Gastrocnemius medialis (tissue), 4 donors: ENCODE data around the gene APOL3.

Experiments used
- POLR2A ChIP-seq, 2 donors: fragments of 450-650 bp; IDR thresholded peaks; one replicate each; pipeline ENCODE4 v1.6.1; 2017; ENCODE audit warnings: antibody characterized with exemption in 2 of 2, mild to moderate bottlenecking in 2 of 2, moderate library complexity in 2 of 2
- TF ChIP-seq, protein P1 (sequence below), 5 experiments: fragments of 450-650 bp in 3 of 5; fragments of 200-600 bp in 2 of 5; sonication (generic) in 2 of 5; IDR thresholded peaks in 4 of 5; conservative IDR thresholded peaks in 1 of 5; 1 replicate in 4 of 5; 2 replicates in 1 of 5; pipeline ENCODE4 v1.5.1; 2016 to 2019; ENCODE audit warnings: antibody characterized with exemption in 5 of 5, mild to moderate bottlenecking in 3 of 5, moderate library complexity in 3 of 5

DNA sequence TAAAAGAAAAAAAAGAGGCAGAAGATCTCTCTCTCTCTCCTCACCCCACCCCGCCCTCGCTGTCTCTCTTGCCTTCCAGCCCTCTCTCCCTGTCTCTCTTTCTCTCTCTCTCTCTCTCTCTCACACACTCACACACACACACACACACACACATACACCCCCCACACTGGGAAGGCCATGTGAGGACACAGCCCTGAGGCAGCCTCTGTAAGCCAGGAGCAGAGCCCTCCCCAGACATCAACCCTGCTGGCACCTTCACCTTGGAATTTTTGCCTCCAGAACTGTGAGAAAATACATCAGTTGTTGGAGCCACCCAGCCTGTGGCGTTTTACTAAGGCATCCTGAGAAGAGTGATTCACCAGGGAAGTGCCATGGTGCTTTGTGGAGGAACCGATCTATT lies 14.7 kb downstream of the APOL3 start:
- TF ChIP-seq, protein P1, sequence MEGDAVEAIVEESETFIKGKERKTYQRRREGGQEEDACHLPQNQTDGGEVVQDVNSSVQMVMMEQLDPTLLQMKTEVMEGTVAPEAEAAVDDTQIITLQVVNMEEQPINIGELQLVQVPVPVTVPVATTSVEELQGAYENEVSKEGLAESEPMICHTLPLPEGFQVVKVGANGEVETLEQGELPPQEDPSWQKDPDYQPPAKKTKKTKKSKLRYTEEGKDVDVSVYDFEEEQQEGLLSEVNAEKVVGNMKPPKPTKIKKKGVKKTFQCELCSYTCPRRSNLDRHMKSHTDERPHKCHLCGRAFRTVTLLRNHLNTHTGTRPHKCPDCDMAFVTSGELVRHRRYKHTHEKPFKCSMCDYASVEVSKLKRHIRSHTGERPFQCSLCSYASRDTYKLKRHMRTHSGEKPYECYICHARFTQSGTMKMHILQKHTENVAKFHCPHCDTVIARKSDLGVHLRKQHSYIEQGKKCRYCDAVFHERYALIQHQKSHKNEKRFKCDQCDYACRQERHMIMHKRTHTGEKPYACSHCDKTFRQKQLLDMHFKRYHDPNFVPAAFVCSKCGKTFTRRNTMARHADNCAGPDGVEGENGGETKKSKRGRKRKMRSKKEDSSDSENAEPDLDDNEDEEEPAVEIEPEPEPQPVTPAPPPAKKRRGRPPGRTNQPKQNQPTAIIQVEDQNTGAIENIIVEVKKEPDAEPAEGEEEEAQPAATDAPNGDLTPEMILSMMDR (IDR thresholded peaks at IDR 0.05 in 4 of 5, conservative IDR thresholded peaks at IDR 0.05 in 1 of 5), result no peak
- TF ChIP-seq POLR2A (IDR thresholded peaks at IDR 0.05), result no peak
